HCT116 (cell line): ENCODE measurements around the gene MSLN.

Experiments
- CEBPB ChIP-seq: IDR thresholded peaks from 2 replicates; pipeline ENCODE4 v1.6.1; 2012; ENCODE audit warnings: low read depth
- CTCF ChIP-seq, 3 experiments: fragments of 200-600 bp in 1 of 3; sonication (generic) in 1 of 3; IDR thresholded peaks in 2 of 3; conservative IDR thresholded peaks in 1 of 3; 2 replicates each; pipeline ENCODE4 v1.5.1; 2012 to 2017; ENCODE audit warnings: low read depth in 2 of 3, low read length in 2 of 3, antibody characterized with exemption in 1 of 3, borderline replicate concordance in 1 of 3, control low read depth in 1 of 3, mild to moderate bottlenecking in 1 of 3, mixed read lengths in 1 of 3, mixed run types in 1 of 3, moderate library complexity in 1 of 3; ENCODE audit not compliant: insufficient read depth in 1 of 3
- EZH2 ChIP-seq: fragments of 200-600 bp; sonication (generic); IDR thresholded peaks from 2 replicates; pipeline ENCODE4 v1.6.1; 2017; ENCODE audit warnings: antibody characterized with exemption, mixed run types
- EZH2phosphoT487 ChIP-seq: fragments of 200-600 bp; IDR thresholded peaks from 2 replicates; pipeline ENCODE4 v1.6.1; 2018; ENCODE audit warnings: antibody characterized with exemption, borderline replicate concordance
- POLR2A ChIP-seq: IDR thresholded peaks from 2 replicates; pipeline ENCODE4 v1.7.0; 2011; ENCODE audit warnings: borderline replicate concordance; ENCODE audit not compliant: insufficient read depth, insufficient read length; ENCODE audit errors: extremely low read depth
- POLR2AphosphoS5 ChIP-seq: IDR thresholded peaks from 2 replicates; pipeline ENCODE4 v1.6.1; 2011; ENCODE audit warnings: mild to moderate bottlenecking, low read depth, low read length, moderate library complexity
- RAD21 ChIP-seq: IDR thresholded peaks from 2 replicates; pipeline ENCODE4 v1.6.1; 2012; ENCODE audit warnings: low read depth, mild to moderate bottlenecking
- REST ChIP-seq: IDR thresholded peaks from 2 replicates; pipeline ENCODE4 v1.6.1; 2012; ENCODE audit warnings: low read depth
- SIN3A ChIP-seq: IDR thresholded peaks from 2 replicates; pipeline ENCODE4 v1.6.1; 2012; ENCODE audit warnings: low read depth
- SP1 ChIP-seq: IDR thresholded peaks from 2 replicates; pipeline ENCODE4 v1.6.1; 2012; ENCODE audit warnings: low read depth
- TCF7L2 ChIP-seq: IDR thresholded peaks from 2 replicates; pipeline ENCODE4 v1.7.0; 2011; ENCODE audit warnings: borderline replicate concordance, inconsistent platforms; ENCODE audit not compliant: insufficient read depth, insufficient read length; ENCODE audit errors: extremely low read depth

- TF ChIP-seq POLR2AphosphoS5 (no peak), POLR2A (no peak), CTCF (IDR thresholded peaks at IDR 0.05 in 2 of 3, conservative IDR thresholded peaks at IDR 0.05 in 1 of 3; ENCODE audit: borderline replicate concordance in 1 of 3, insufficient read depth in 1 of 3, low read depth in 2 of 3, low read length in 2 of 3) (no peak), TCF7L2 (no peak), EZH2phosphoT487 (no peak), CEBPB (no peak), SP1 (no peak), SIN3A (no peak), RAD21 (no peak), REST (no peak), EZH2 (no peak)
Measured at GRCh38 chr16:747978-748746, 12.4 kb upstream of the MSLN start.
